Mesendoderm (in vitro differentiated cells): ENCODE measurements around the gene BMPER.

ENCODE experiments used
- DNase-seq: peaks from one replicate; pipeline ENCODE4 v3.0.0; 2013
- H2AK5ac ChIP-seq: 2 replicates; pipeline ENCODE4 v1.6.1; 2013; ENCODE audit warnings: low read length, inconsistent platforms
- H2BK120ac ChIP-seq: 2 replicates; pipeline ENCODE4 v1.6.1; 2013; ENCODE audit warnings: low read depth, mild to moderate bottlenecking, low read length, moderate library complexity, mixed read lengths
- H2BK15ac ChIP-seq: replicated peaks from 2 replicates; pipeline ENCODE4 v1.6.1; 2013; ENCODE audit warnings: low read depth, mild to moderate bottlenecking, moderate library complexity
- H2BK5ac ChIP-seq: 2 replicates; pipeline ENCODE4 v1.6.1; 2013; ENCODE audit warnings: low read length, inconsistent platforms
- H3K18ac ChIP-seq: 2 replicates; pipeline ENCODE4 v1.6.1; 2013; ENCODE audit warnings: mild to moderate bottlenecking, low read length, mixed read lengths
- H3K23ac ChIP-seq: one replicate; pipeline ENCODE4 v1.6.1; 2013; ENCODE audit warnings: low read length
- H3K27ac ChIP-seq: 2 replicates; pipeline ENCODE4 v1.5.1; 2013; ENCODE audit warnings: low read depth, mild to moderate bottlenecking, inconsistent platforms, low read length, moderate library complexity
- H3K27me3 ChIP-seq: 2 replicates; pipeline ENCODE4 v1.6.1; 2013; ENCODE audit warnings: low read length, control low read depth, mild to moderate bottlenecking, inconsistent platforms; ENCODE audit not compliant: insufficient read depth, poor library complexity
- H3K36me3 ChIP-seq: 2 replicates; pipeline ENCODE4 v1.6.1; 2013; ENCODE audit warnings: low read length, inconsistent platforms; ENCODE audit not compliant: control insufficient read depth, insufficient read depth
- H3K4ac ChIP-seq: one replicate; pipeline ENCODE4 v1.6.1; 2013; ENCODE audit warnings: low read depth, mild to moderate bottlenecking, low read length, moderate library complexity
- H3K4me1 ChIP-seq: 2 replicates; pipeline ENCODE4 v1.6.1; 2013; ENCODE audit warnings: low read depth, low read length, inconsistent platforms; ENCODE audit not compliant: control insufficient read depth
- H3K4me2 ChIP-seq: 2 replicates; pipeline ENCODE4 v1.6.1; 2013; ENCODE audit warnings: low read length
- H3K4me3 ChIP-seq: 2 replicates; pipeline ENCODE4 v1.5.1; 2013; ENCODE audit warnings: mild to moderate bottlenecking, low read length
- H3K56ac ChIP-seq: one replicate; pipeline ENCODE4 v1.6.1; 2013; ENCODE audit warnings: low read length
- H3K79me1 ChIP-seq: 2 replicates; pipeline ENCODE4 v1.6.1; 2013; ENCODE audit warnings: low read length, inconsistent platforms
- H3K79me2 ChIP-seq: 2 replicates; pipeline ENCODE4 v1.6.1; 2013; ENCODE audit warnings: mild to moderate bottlenecking, low read length; ENCODE audit not compliant: control insufficient read depth, insufficient read depth
- H3K9ac ChIP-seq: 2 replicates; pipeline ENCODE4 v1.6.1; 2013; ENCODE audit warnings: low read length, inconsistent platforms
- H4K5ac ChIP-seq: one replicate; pipeline ENCODE4 v1.6.1; 2013; ENCODE audit warnings: low read length
- H4K8ac ChIP-seq: one replicate; pipeline ENCODE4 v1.6.1; 2013; ENCODE audit warnings: low read depth, mild to moderate bottlenecking, control low read depth, low read length, moderate library complexity
- WGBS: extraction: QIAGEN DNeasy Blood & Tissue Kit; methylation state at CpG from one replicate; pipeline ENCODE4 v1.1.7; 2013; ENCODE audit warnings: low lambda C conversion rate, missing lambda C conversion rate; ENCODE audit not compliant: insufficient coverage; ENCODE audit errors: extremely low coverage; 5-methylcytosine and 5-hydroxymethylcytosine counted together

Gene BMPER

GRCh38 chr7:34198231-34198641 is 292.9 kb downstream of the BMPER start:
- Histone ChIP-seq H3K79me2 (no peaks in the 10 kb centered on the region), H3K4me3 (no peak overlapping the region), H2AK5ac (no peak overlapping the region), H3K9ac (no peak overlapping the region), H4K5ac (no peak overlapping the region), H2BK15ac (no peak overlapping the region), H4K8ac (no peak overlapping the region), H3K23ac (no peak overlapping the region), H2BK120ac (no peak overlapping the region), H3K36me3 (no peaks in the 10 kb centered on the region), H3K4me1 (peaks cover 6% of the 10 kb centered on the region), H3K18ac (no peak overlapping the region), H3K56ac (no peak overlapping the region), H3K79me1 (no peaks in the 10 kb centered on the region), H2BK5ac (no peak overlapping the region), H3K4ac (no peak overlapping the region), H3K4me2 (no peak overlapping the region), H3K27ac (no peak overlapping the region), H3K27me3 (no peaks in the 10 kb centered on the region)
- no peak for DNase-seq
- WGBS: no CpG with 5 or more reads among the region's 1 CpG
